Measurements from ENCODE around the gene GAB2. TPM values are rescaled to one million over a fixed set of nuclear protein-coding genes. Genes with fewer than 3 reads are reported as not detected.

Gene GAB2
- total RNA-seq, 4 donors from 2014 or later: 18.0 to 42.4 (median 26.0) TPM

- Histone ChIP-seq H3K36me3 (no peaks in the 10 kb centered on the region), H3K4me1 (peaks cover 6 to 17% (median 13%) of the 10 kb centered on the region in 4 donors), H3K9me3 (no peaks in the 10 kb centered on the region), H3K27me3 (no peaks in the 10 kb centered on the region), H3K27ac (replicated peaks in 1 of 4) (no peak overlapping the region), H3K4me3 (no peak overlapping the region)
- intact Hi-C loops (cut with DNase I): no loop called here
- no peak for TF ChIP-seq EP300 (IDR thresholded peaks at IDR 0.05)
- TF ChIP-seq CTCF (IDR thresholded peaks at IDR 0.05): no peak
- no peak for TF ChIP-seq POLR2AphosphoS5 (IDR thresholded peaks at IDR 0.05)
- TF ChIP-seq POLR2A (IDR thresholded peaks at IDR 0.05; ENCODE audit: low read depth): no peak
- no peak for DNase-seq (ENCODE audit: extremely low spot score)
- 93% methylated on average over 3 of the region's 3 CpGs for WGBS
Measured at GRCh38 chr11:78400702-78401101, 16.9 kb downstream of the GAB2 start.

- intact Hi-C loops (cut with DNase I): no loop called here
- 100% methylated on average over 1 of the region's 1 CpG for WGBS
- DNase-seq (ENCODE audit: extremely low spot score): no peak
- Histone ChIP-seq H3K27ac (replicated peaks in 1 of 4) (no peak overlapping the region), H3K4me3 (no peak overlapping the region), H3K4me1 (peaks cover 6 to 17% (median 13%) of the 10 kb centered on the region in 4 donors), H3K9me3 (no peaks in the 10 kb centered on the region), H3K36me3 (no peaks in the 10 kb centered on the region), H3K27me3 (no peaks in the 10 kb centered on the region)
- TF ChIP-seq POLR2A (IDR thresholded peaks at IDR 0.05; ENCODE audit: low read depth) (no peak), POLR2AphosphoS5 (IDR thresholded peaks at IDR 0.05) (no peak), EP300 (IDR thresholded peaks at IDR 0.05) (no peak), CTCF (IDR thresholded peaks at IDR 0.05) (no peak)
Measured at GRCh38 chr11:78400116-78400515, 17.5 kb downstream of the GAB2 start.

GRCh38 chr11:78399136-78399535 lies 18.5 kb downstream of the GAB2 start:
- Histone ChIP-seq H3K27me3 (no peaks in the 10 kb centered on the region), H3K4me1 (peaks cover 6 to 15% (median 13%) of the 10 kb centered on the region in 4 donors), H3K36me3 (no peaks in the 10 kb centered on the region), H3K9me3 (no peaks in the 10 kb centered on the region), H3K27ac (replicated peaks in 1 of 4) (no peak overlapping the region), H3K4me3 (no peak overlapping the region)
- 97% methylated on average over 4 of the region's 4 CpGs for WGBS
- no peak for TF ChIP-seq POLR2A (IDR thresholded peaks at IDR 0.05; ENCODE audit: low read depth)
- no peak for TF ChIP-seq EP300 (IDR thresholded peaks at IDR 0.05)
- TF ChIP-seq POLR2AphosphoS5 (IDR thresholded peaks at IDR 0.05): no peak
- TF ChIP-seq CTCF (IDR thresholded peaks at IDR 0.05): no peak
- DNase-seq (ENCODE audit: extremely low spot score): no peak
- intact Hi-C loops (cut with DNase I): no loop called here

- Histone ChIP-seq H3K27me3 (no peaks in the 10 kb centered on the region), H3K4me1 (peaks cover 6 to 14% (median 11%) of the 10 kb centered on the region in 4 donors), H3K27ac (replicated peaks in 1 of 4) (no peak overlapping the region), H3K9me3 (no peaks in the 10 kb centered on the region), H3K36me3 (no peaks in the 10 kb centered on the region), H3K4me3 (no peak overlapping the region)
- no peak for TF ChIP-seq POLR2AphosphoS5 (IDR thresholded peaks at IDR 0.05)
- no peak for TF ChIP-seq CTCF (IDR thresholded peaks at IDR 0.05)
- TF ChIP-seq EP300 (IDR thresholded peaks at IDR 0.05): no peak
- TF ChIP-seq POLR2A (IDR thresholded peaks at IDR 0.05; ENCODE audit: low read depth): no peak
- intact Hi-C loops (cut with DNase I): no loop called here
- WGBS: 88% methylated on average over 1 of the region's 1 CpG
- DNase-seq (ENCODE audit: extremely low spot score): no peak
Measured at GRCh38 chr11:78398715-78399114, 18.9 kb downstream of the GAB2 start.

- WGBS: 92% methylated on average over 3 of the region's 3 CpGs
Measured at GRCh38 chr11:78397398-78397797, 20.2 kb downstream of the GAB2 start.

More at GRCh38 chr11:78397398-78397797, 20.2 kb downstream of the GAB2 start:
- no peaks in the 10 kb centered on the region for H3K36me3 ChIP-seq
- intact Hi-C loops (cut with DNase I): no loop called here
- H3K27me3 ChIP-seq: no peaks in the 10 kb centered on the region
- no peak overlapping the region for H3K27ac ChIP-seq (replicated peaks in 1 of 4)
- peaks cover 6 to 18% (median 12%) of the 10 kb centered on the region in 4 donors for H3K4me1 ChIP-seq
- DNase-seq (ENCODE audit: extremely low spot score): no peak
- H3K9me3 ChIP-seq: no peaks in the 10 kb centered on the region
- no peak overlapping the region for H3K4me3 ChIP-seq
- TF ChIP-seq CTCF (IDR thresholded peaks at IDR 0.05): no peak
- no peak for TF ChIP-seq POLR2A (IDR thresholded peaks at IDR 0.05; ENCODE audit: low read depth)
- no peak for TF ChIP-seq EP300 (IDR thresholded peaks at IDR 0.05)
- TF ChIP-seq POLR2AphosphoS5 (IDR thresholded peaks at IDR 0.05): no peak
